Calu3 (cell line): ENCODE data around the gene TRA2A. TPM values are rescaled to one million over a fixed set of nuclear protein-coding genes. Genes with fewer than 3 reads are reported as not detected.

Experiments used
- BruUV-seq: library from RNA; stranded (reverse); fragments of 400-500 nt; replicated peaks from 2 replicates; lab custom pipeline; 2021; lab: Mats Ljungman, UMichigan
- CTCF ChIA-PET: fragments of 300-600 bp; sonication (Branson Sonifier 250); formaldehyde crosslinking; loops from one replicate; lab custom pipeline; 2022; ENCODE audit warnings: antibody characterized with exemption; lab: Charles Lee
- DNase-seq: peaks from one replicate; pipeline ENCODE4 v3.0.0; 2022
- H3K27ac Mint-ChIP-seq: one replicate; pipeline ENCODE4 v1.8.0; 2022; ENCODE audit warnings: mixed read lengths; ENCODE audit not compliant: unreplicated experiment
- H3K27me3 Mint-ChIP-seq: one replicate; pipeline ENCODE4 v1.8.0; 2022; ENCODE audit warnings: mixed read lengths; ENCODE audit not compliant: unreplicated experiment
- H3K36me3 Mint-ChIP-seq: one replicate; pipeline ENCODE4 v1.8.0; 2022; ENCODE audit warnings: mild to moderate bottlenecking, moderate library complexity, mixed read lengths; ENCODE audit not compliant: insufficient read depth, unreplicated experiment
- H3K4me1 Mint-ChIP-seq: one replicate; pipeline ENCODE4 v1.8.0; 2022; ENCODE audit warnings: mild to moderate bottlenecking, low read depth, mixed read lengths; ENCODE audit not compliant: unreplicated experiment
- H3K4me3 Mint-ChIP-seq: one replicate; pipeline ENCODE4 v1.8.0; 2022; ENCODE audit warnings: mild to moderate bottlenecking, low read depth, moderate library complexity, mixed read lengths; ENCODE audit not compliant: unreplicated experiment
- H3K9me3 Mint-ChIP-seq: one replicate; pipeline ENCODE4 v1.8.0; 2022; ENCODE audit warnings: low read depth, mixed read lengths; ENCODE audit not compliant: unreplicated experiment
- intact Hi-C: fragments of 100-400 bp; cut with micrococcal nuclease; formaldehyde crosslinking; loops from one replicate; pipeline ENCODE4 v1.10.0; 2022; ENCODE audit not compliant: unreplicated experiment
- total RNA-seq: library from RNA; stranded (reverse); gene quantifications from 2 replicates; pipeline ENCODE4 v1.2.3, GENCODE V29; 2022
- TF ChIP-seq, protein P1 (sequence below): fragments of 200-600 bp; IDR thresholded peaks from one replicate; pipeline ENCODE4 v1.8.0; 2022; ENCODE audit warnings: antibody characterized with exemption; ENCODE audit not compliant: unreplicated experiment

The TRA2A gene
- total RNA-seq, 1 experiment from 2014 or later = 143 TPM

GRCh38 chr7:23539494-23539907, 7.7 kb upstream of the TRA2A start:
- H3K4me1 Mint-ChIP-seq = peaks cover 17% of the 10 kb centered on the region
- intact Hi-C loops = no loop called here
- peaks cover under 1% of the 10 kb centered on the region for H3K36me3 Mint-ChIP-seq
- no peak for DNase-seq
- H3K27ac Mint-ChIP-seq = no peak overlapping the region
- CTCF ChIA-PET = interaction anchor here (0.5 to 2.4 kb wide), 10 partner anchors 10 to 826 kb away, joined by 3 to 18 read pairs (median 4); no protein-coding TSS in a partner anchor
- BruUV-seq = no TSS peak
- TF ChIP-seq, protein P1, sequence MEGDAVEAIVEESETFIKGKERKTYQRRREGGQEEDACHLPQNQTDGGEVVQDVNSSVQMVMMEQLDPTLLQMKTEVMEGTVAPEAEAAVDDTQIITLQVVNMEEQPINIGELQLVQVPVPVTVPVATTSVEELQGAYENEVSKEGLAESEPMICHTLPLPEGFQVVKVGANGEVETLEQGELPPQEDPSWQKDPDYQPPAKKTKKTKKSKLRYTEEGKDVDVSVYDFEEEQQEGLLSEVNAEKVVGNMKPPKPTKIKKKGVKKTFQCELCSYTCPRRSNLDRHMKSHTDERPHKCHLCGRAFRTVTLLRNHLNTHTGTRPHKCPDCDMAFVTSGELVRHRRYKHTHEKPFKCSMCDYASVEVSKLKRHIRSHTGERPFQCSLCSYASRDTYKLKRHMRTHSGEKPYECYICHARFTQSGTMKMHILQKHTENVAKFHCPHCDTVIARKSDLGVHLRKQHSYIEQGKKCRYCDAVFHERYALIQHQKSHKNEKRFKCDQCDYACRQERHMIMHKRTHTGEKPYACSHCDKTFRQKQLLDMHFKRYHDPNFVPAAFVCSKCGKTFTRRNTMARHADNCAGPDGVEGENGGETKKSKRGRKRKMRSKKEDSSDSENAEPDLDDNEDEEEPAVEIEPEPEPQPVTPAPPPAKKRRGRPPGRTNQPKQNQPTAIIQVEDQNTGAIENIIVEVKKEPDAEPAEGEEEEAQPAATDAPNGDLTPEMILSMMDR = no peak
- no peaks in the 10 kb centered on the region for H3K9me3 Mint-ChIP-seq
- H3K27me3 Mint-ChIP-seq = no peaks in the 10 kb centered on the region
- H3K4me3 Mint-ChIP-seq = no peak overlapping the region

DNA sequence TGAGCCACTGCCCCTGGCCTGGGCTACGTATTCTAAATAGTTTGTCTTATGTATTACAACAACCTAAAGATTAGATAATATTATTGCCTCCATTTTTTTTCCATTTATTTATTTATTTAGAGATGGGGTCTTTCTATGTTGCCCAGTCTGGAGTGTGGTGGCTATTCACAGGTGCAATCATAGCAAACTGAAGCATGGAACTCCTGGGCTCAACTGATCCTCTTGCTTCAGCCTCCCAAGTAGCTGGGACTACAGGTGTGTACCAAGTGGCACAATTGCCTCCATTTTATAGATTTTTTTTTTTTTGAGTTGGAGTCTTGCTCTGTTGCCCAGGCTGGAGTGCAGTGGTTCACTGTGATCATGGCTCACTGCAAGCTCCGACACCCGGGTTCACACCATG, 6.5 kb upstream of the TRA2A start:
- H3K36me3 Mint-ChIP-seq = no peaks in the 10 kb centered on the region
- H3K27me3 Mint-ChIP-seq = no peaks in the 10 kb centered on the region
- intact Hi-C loops = no loop called here
- peaks cover 13% of the 10 kb centered on the region for H3K4me1 Mint-ChIP-seq
- CTCF ChIA-PET = interaction anchor here (1.3 to 1.6 kb wide), 2 partner anchors 9 to 10 kb away, joined by 3 to 5 read pairs; no protein-coding TSS in a partner anchor
- H3K4me3 Mint-ChIP-seq = no peak overlapping the region
- no peak overlapping the region for H3K27ac Mint-ChIP-seq
- no peak for DNase-seq
- TF ChIP-seq, protein P1 = no peak
- no TSS peak for BruUV-seq
- H3K9me3 Mint-ChIP-seq = no peaks in the 10 kb centered on the region

GRCh38 chr7:23533238-23533604, 1.4 kb upstream of the TRA2A start:
- CTCF ChIA-PET = interaction anchor here (0.6 kb wide), 1 partner anchor 197 kb away, joined by 3 read pairs; no protein-coding TSS in a partner anchor
- peak overlapping the region; percentile 79 for H3K4me3 Mint-ChIP-seq
- peak overlapping the region; percentile 22 for H3K27ac Mint-ChIP-seq
- H3K36me3 Mint-ChIP-seq = peaks cover 42% of the 10 kb centered on the region
- DNase-seq = no peak
- H3K27me3 Mint-ChIP-seq = no peaks in the 10 kb centered on the region
- peaks cover 27% of the 10 kb centered on the region for H3K4me1 Mint-ChIP-seq
- no peaks in the 10 kb centered on the region for H3K9me3 Mint-ChIP-seq
- TF ChIP-seq, protein P1 = no peak
- intact Hi-C loops = no loop called here
- BruUV-seq = no TSS peak

GRCh38 chr7:23532490-23533237, 883 bp upstream of the TRA2A start:
- Mint-ChIP-seq H3K4me3 (peak overlapping the region; percentile 79), H3K9me3 (no peaks in the 10 kb centered on the region), H3K36me3 (peaks cover 46% of the 10 kb centered on the region), H3K27ac (peak overlapping the region; percentile 93), H3K27me3 (no peaks in the 10 kb centered on the region), H3K4me1 (peaks cover 33% of the 10 kb centered on the region)
- DNase-seq = no peak
- TF ChIP-seq, protein P1 = no peak
- CTCF ChIA-PET = interaction anchor here (0.6 to 1.0 kb wide), 2 partner anchors 9 to 196 kb away, joined by 3 read pairs; no protein-coding TSS in a partner anchor
- intact Hi-C loops = no loop called here
- BruUV-seq = no TSS peak
